Right lobe of liver (tissue), 4 donors: Measurements from ENCODE around the gene SQSTM1.

Experiments
- CTCF ChIP-seq, 4 donors: fragments of 200-600 bp in 3 of 4; fragments of 450-650 bp in 1 of 4; IDR thresholded peaks; one replicate each; pipeline versions ENCODE4 v1.5.1 to v1.8.0; 2016 to 2022; ENCODE audit warnings: antibody characterized with exemption in 4 of 4, mild to moderate bottlenecking in 2 of 4
- POLR2A ChIP-seq: fragments of 450-650 bp; IDR thresholded peaks from one replicate; pipeline ENCODE4 v1.6.1; 2017; ENCODE audit warnings: antibody characterized with exemption, mild to moderate bottlenecking
- donor health status: DM: no; HTN: no; CAD: no.
- donor health status: DM: no; HTN: no; CAD: no.
- donor health status: DM: no; HTN: yes; CAD: no.

- no peak for TF ChIP-seq CTCF (IDR thresholded peaks at IDR 0.05)
- no peak for TF ChIP-seq POLR2A
Observed at GRCh38 chr5:179783128-179783527, 37.6 kb upstream of the SQSTM1 start.
